MCF 10A (cell line): ENCODE data around the gene RXFP2. TPM values are rescaled to one million over a fixed set of nuclear protein-coding genes. Genes with fewer than 3 reads are reported as not detected.
A peak's percentile ranks its signal among the peaks of the same experiment; 100 is the strongest.

Experiments used
- BruUV-seq: library from RNA; stranded (reverse); fragments of 400-500 nt; replicated peaks from 2 replicates; lab custom pipeline; 2021; lab: Mats Ljungman, UMichigan
- CTCF ChIA-PET: fragments of 300-600 bp; sonication (Branson Sonifier 250); formaldehyde crosslinking; extraction: SDS; loops from one replicate; lab custom pipeline; 2021; ENCODE audit warnings: antibody characterized with exemption, inconsistent platforms; lab: Yijun Ruan, JAX
- POLR2A ChIA-PET: fragments of 300-600, 350-650 bp; sonication (Branson Sonifier 250); formaldehyde crosslinking; extraction: SDS; loops from one replicate; lab custom pipeline; 2020; ENCODE audit warnings: antibody characterized with exemption, inconsistent platforms; lab: Yijun Ruan, JAX
- DNase-seq: peaks from one replicate; pipeline ENCODE4 v3.0.0-alpha.2; 2018; ENCODE audit not compliant: unreplicated experiment
- H3K27ac Mint-ChIP-seq: one replicate; pipeline ENCODE4 v1.8.0; 2022; ENCODE audit warnings: mild to moderate bottlenecking, low read depth, mixed read lengths; ENCODE audit not compliant: unreplicated experiment
- H3K27me3 Mint-ChIP-seq: one replicate; pipeline ENCODE4 v1.8.0; 2022; ENCODE audit warnings: mixed read lengths; ENCODE audit not compliant: insufficient read depth, unreplicated experiment
- H3K36me3 Mint-ChIP-seq: one replicate; pipeline ENCODE4 v1.8.0; 2022; ENCODE audit warnings: mild to moderate bottlenecking, moderate library complexity, mixed read lengths; ENCODE audit not compliant: insufficient read depth, unreplicated experiment
- H3K4me1 Mint-ChIP-seq: one replicate; pipeline ENCODE4 v1.8.0; 2022; ENCODE audit warnings: mixed read lengths; ENCODE audit not compliant: insufficient read depth, unreplicated experiment
- H3K4me3 Mint-ChIP-seq: one replicate; pipeline ENCODE4 v1.8.0; 2022; ENCODE audit warnings: mild to moderate bottlenecking, moderate library complexity, mixed read lengths; ENCODE audit not compliant: unreplicated experiment
- H3K9me3 Mint-ChIP-seq: one replicate; pipeline ENCODE4 v1.8.0; 2022; ENCODE audit warnings: mixed read lengths; ENCODE audit not compliant: unreplicated experiment
- CTCF ChIP-seq: fragments of 200-600 bp; IDR thresholded peaks from one replicate; pipeline ENCODE4 v1.8.0; 2022; ENCODE audit warnings: antibody characterized with exemption, mild to moderate bottlenecking; ENCODE audit not compliant: unreplicated experiment
- intact Hi-C: fragments of 100-400 bp; cut with micrococcal nuclease; formaldehyde crosslinking; loops from 2 replicates; pipeline ENCODE4 v1.14.1; 2022
- total RNA-seq: library from RNA; stranded (reverse); gene quantifications from 2 replicates; pipeline ENCODE4 v1.2.3, GENCODE V29; 2022

RXFP2 gene
- total RNA-seq, 1 experiment from 2014 or later = not detected

DNA sequence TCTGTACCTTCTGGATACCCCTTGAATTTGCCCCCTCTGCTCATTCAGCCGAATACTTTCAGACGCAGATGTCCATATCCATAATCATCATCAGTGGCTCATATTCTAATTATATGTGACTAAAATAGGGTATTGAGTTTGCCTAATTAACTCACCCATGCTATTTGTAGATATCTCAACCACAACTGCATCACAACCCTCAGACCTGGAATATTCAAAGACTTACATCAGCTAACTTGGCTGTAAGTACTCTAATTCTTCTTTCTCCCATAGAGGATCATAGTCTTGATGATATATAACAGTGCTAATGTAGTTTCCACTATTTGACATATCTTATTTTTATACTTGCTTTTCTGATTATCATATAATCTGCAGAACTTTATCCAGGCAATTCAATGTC is 35.8 kb downstream of the RXFP2 start:
- Mint-ChIP-seq H3K36me3 (no peaks in the 10 kb centered on the region), H3K27me3 (no peaks in the 10 kb centered on the region), H3K9me3 (no peaks in the 10 kb centered on the region), H3K4me1 (peaks cover 10% of the 10 kb centered on the region), H3K27ac (no peak overlapping the region), H3K4me3 (no peak overlapping the region)
- POLR2A ChIA-PET = no interaction called here
- no peak for TF ChIP-seq CTCF
- CTCF ChIA-PET = no interaction called here
- intact Hi-C loops = no loop called here
- no peak for DNase-seq
- BruUV-seq = no TSS peak

DNA sequence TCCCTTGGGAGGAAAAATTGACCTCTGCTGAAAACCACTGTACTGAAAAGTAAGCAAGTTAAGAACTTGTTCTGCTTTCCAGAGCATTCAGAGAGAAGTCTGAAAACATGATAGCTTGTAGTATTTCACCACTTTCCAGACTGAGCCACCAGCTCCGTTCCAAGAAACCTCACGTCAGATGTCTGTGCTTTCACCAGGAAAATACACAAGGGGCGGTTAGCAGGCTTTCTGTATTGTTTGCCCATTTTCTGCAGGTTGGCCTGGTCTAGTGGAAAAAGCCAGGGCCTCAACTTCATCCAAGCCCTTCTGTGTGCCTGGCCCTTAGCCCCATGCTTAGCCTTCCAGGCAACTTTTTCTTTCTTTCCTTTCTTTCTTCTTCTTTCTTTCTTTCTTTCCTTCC is 36.4 kb downstream of the RXFP2 start:
- TF ChIP-seq CTCF = no peak
- intact Hi-C loops = no loop called here
- H3K4me3 Mint-ChIP-seq = no peak overlapping the region
- ChIA-PET CTCF (no interaction called here), POLR2A (no interaction called here)
- no peaks in the 10 kb centered on the region for H3K9me3 Mint-ChIP-seq
- no peaks in the 10 kb centered on the region for H3K27me3 Mint-ChIP-seq
- peaks cover 10% of the 10 kb centered on the region for H3K4me1 Mint-ChIP-seq
- H3K27ac Mint-ChIP-seq = no peak overlapping the region
- no peaks in the 10 kb centered on the region for H3K36me3 Mint-ChIP-seq
- no TSS peak for BruUV-seq
- DNase-seq = no peak

DNA sequence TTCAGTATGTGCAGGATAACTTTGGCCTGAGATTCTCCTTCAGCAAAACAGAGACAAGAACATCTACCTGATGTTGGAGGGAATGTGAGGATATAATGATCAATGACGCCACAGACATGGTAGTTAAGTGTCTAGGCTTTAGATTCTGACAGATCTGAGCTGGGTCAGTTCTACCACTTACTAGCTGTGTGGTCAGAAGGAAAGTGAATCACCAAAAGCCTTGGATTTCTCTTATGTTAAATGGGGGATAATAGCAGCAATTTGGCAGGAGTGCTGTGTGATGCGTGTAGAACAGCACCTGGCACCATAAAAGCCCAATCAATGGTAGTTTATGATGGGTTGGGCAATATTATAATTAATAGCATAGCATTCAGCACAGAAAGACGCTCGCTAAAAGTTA is 41.7 kb downstream of the RXFP2 start:
- BruUV-seq = no TSS peak
- no peak for TF ChIP-seq CTCF
- intact Hi-C loops = no loop called here
- no peak for DNase-seq
- no peak overlapping the region for H3K4me3 Mint-ChIP-seq
- POLR2A ChIA-PET = interaction anchor here (0.6 kb wide), 1 partner anchor 54 kb away, joined by 4 read pairs; no protein-coding TSS in a partner anchor
- H3K9me3 Mint-ChIP-seq = peaks cover 6% of the 10 kb centered on the region
- H3K36me3 Mint-ChIP-seq = no peaks in the 10 kb centered on the region
- CTCF ChIA-PET = interaction anchor here (0.6 kb wide), 1 partner anchor 544 kb away, joined by 3 read pairs; no protein-coding TSS in a partner anchor
- no peaks in the 10 kb centered on the region for H3K27me3 Mint-ChIP-seq
- H3K27ac Mint-ChIP-seq = no peak overlapping the region
- peaks cover 5% of the 10 kb centered on the region for H3K4me1 Mint-ChIP-seq

DNA sequence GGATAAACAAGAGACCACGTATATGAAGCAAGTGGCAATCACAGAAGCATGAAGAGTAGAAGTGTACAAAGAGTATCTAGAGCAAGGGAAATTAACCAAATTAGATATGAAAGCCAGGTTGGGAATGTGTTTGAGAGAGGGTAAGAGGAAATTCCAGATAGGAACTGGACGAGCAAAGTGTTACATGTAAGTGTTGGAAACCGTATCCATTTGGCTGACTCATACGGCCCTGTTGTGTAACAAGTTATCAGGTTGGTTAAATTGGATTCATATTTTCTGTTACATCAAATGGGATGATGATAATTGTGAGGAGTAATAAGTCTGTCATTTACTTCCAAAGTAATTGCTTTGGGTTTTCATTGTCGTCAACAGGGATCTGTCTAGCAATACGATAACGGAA is 46.7 kb downstream of the RXFP2 start:
- no peak for TF ChIP-seq CTCF
- POLR2A ChIA-PET = no interaction called here
- H3K27ac Mint-ChIP-seq = no peak overlapping the region
- no peaks in the 10 kb centered on the region for H3K27me3 Mint-ChIP-seq
- no peaks in the 10 kb centered on the region for H3K36me3 Mint-ChIP-seq
- BruUV-seq = no TSS peak
- CTCF ChIA-PET = no interaction called here
- H3K4me3 Mint-ChIP-seq = no peak overlapping the region
- intact Hi-C loops = no loop called here
- H3K4me1 Mint-ChIP-seq = peaks cover 6% of the 10 kb centered on the region
- DNase-seq = peak; percentile 65
- peaks cover 13% of the 10 kb centered on the region for H3K9me3 Mint-ChIP-seq
